Measurements from ENCODE around the gene ADCK1. TPM values are rescaled to one million over a fixed set of nuclear protein-coding genes. Genes with fewer than 3 reads are reported as not detected.

Gene ADCK1
- total RNA-seq, 2 donors from 2014 or later = 9.6 to 10.1 TPM

DNA sequence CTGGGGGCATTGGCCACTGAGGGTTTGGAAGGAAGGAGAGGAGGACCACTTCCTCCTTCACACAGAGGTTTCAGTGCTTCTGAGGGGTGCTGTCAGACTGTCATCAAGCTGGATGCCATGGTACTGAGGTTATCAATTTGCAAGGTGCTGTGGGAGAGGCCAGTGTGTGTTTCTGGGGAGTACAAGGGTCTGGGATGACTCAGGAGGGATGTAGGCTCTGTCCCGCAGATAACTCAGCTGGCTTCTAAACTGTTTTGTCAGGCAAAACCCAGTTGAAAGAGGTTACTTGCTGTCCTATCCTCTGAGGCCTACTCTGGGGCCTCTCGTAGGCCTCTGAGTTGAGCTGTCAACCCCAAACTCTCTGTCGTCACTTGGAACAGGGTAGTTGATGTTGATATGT lies 22.8 kb downstream of the ADCK1 start:
- Histone ChIP-seq H3K4me3 (no peak overlapping the region), H3K36me3 (peaks cover 0 to 5% of the 10 kb centered on the region in 2 donors), H3K27ac (no peak overlapping the region), H3K27me3 (replicated peaks; ENCODE audit: insufficient read depth) (no peaks in the 10 kb centered on the region), H3K4me1 (replicated peaks) (no peaks in the 10 kb centered on the region), H3K9me3 (no peaks in the 10 kb centered on the region)
- TF ChIP-seq POLR2A (IDR thresholded peaks at IDR 0.05) (no peak), POLR2AphosphoS5 (IDR thresholded peaks at IDR 0.05) (no peak), CTCF (IDR thresholded peaks at IDR 0.05) (no peak)
- no peak for DNase-seq (ENCODE audit: low spot score)
- intact Hi-C loops (cut with DNase I) = no loop called here
- 88% methylated on average over 3 of the region's 3 CpGs for WGBS

- no peak overlapping the region for H3K4me3 ChIP-seq
- TF ChIP-seq POLR2A (IDR thresholded peaks at IDR 0.05) (no peak), CTCF (IDR thresholded peaks at IDR 0.05) (no peak), POLR2AphosphoS5 (IDR thresholded peaks at IDR 0.05) (no peak)
- H3K27me3 ChIP-seq (replicated peaks; ENCODE audit: insufficient read depth) = no peaks in the 10 kb centered on the region
- H3K27ac ChIP-seq = no peak overlapping the region
- H3K36me3 ChIP-seq = peaks cover 0 to 5% of the 10 kb centered on the region in 2 donors
- intact Hi-C loops (cut with DNase I) = no loop called here
- H3K9me3 ChIP-seq = no peaks in the 10 kb centered on the region
- 99% methylated on average over 3 of the region's 3 CpGs for WGBS
- DNase-seq (ENCODE audit: low spot score) = no peak
- no peaks in the 10 kb centered on the region for H3K4me1 ChIP-seq (replicated peaks)
These were observed 23.5 kb downstream of the ADCK1 start for GRCh38 chr14:77823378-77823777.

DNA sequence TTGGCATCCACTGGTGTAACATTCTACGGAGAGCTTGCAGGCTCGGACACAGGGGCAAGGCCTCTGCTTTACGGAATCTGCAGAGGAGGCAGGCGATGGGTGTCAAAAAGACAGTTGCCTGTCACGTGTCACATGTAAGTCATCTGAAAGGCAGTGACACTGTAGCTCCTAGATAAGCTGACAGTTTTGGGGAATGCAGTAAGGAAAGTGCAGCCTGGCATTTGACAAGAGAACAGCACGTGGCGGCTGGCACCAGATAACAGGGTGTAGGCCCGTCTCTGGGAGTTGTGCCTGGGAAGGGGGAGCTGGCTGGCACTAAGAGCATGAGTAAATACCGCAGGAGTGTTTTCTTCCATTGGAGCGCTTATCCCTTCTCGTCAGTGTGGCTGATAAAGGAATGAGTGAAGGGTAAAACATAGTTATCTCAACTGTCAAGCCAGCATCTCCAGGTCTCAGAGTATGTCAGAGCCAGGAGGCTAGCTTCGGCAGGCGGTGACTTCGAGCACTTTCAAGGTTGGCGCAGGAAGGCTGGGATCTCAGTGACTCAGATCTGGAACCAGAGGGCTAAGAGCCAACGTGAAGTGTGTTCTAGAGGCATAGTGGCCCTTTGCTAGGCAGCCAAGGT lies 26.1 kb downstream of the ADCK1 start:
- TF ChIP-seq POLR2AphosphoS5 (IDR thresholded peaks at IDR 0.05) (no peak), POLR2A (IDR thresholded peaks at IDR 0.05) (no peak), CTCF (IDR thresholded peaks at IDR 0.05) (no peak)
- Histone ChIP-seq H3K36me3 (peaks cover 0 to 5% of the 10 kb centered on the region in 2 donors), H3K9me3 (no peaks in the 10 kb centered on the region), H3K27ac (no peak overlapping the region), H3K4me1 (replicated peaks) (no peaks in the 10 kb centered on the region), H3K27me3 (replicated peaks; ENCODE audit: insufficient read depth) (no peaks in the 10 kb centered on the region), H3K4me3 (no peak overlapping the region)
- intact Hi-C loops (cut with DNase I) = no loop called here
- 89% methylated on average over 16 of the region's 16 CpGs for WGBS
- no peak for DNase-seq (ENCODE audit: low spot score)

- Histone ChIP-seq H3K27me3 (replicated peaks; ENCODE audit: insufficient read depth) (no peaks in the 10 kb centered on the region), H3K4me3 (no peak overlapping the region), H3K9me3 (no peaks in the 10 kb centered on the region), H3K27ac (no peak overlapping the region), H3K4me1 (replicated peaks) (no peaks in the 10 kb centered on the region), H3K36me3 (no peaks in the 10 kb centered on the region)
- 86% methylated on average over 2 of the region's 2 CpGs for WGBS
- no peak for TF ChIP-seq POLR2A (IDR thresholded peaks at IDR 0.05)
- no peak for TF ChIP-seq POLR2AphosphoS5 (IDR thresholded peaks at IDR 0.05)
- TF ChIP-seq CTCF (IDR thresholded peaks at IDR 0.05) = no peak
- no peak for DNase-seq (ENCODE audit: low spot score)
- intact Hi-C loops (cut with DNase I) = no loop called here
These were observed 30.8 kb downstream of the ADCK1 start for GRCh38 chr14:77830692-77831091.

DNA sequence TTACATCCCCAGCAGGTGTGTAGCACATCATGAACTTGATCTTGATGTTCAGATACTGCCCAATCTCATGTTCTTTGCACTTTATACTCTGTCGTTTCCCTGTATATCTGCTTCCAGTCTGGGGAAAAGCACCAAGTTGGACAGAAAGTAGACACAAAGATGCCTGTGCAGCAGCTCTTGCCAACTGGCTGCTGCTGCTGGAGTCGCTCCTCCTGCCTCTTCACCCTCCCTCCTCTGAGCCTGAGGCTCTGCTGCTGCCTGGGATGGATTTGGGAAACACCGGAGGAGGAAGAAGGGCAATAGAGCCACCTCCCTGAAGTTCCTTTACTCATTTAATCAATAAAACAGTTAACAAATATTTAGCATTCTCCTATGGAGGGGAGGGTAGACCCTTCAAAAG lies 32.4 kb downstream of the ADCK1 start:
- no peak for TF ChIP-seq POLR2AphosphoS5 (IDR thresholded peaks at IDR 0.05)
- TF ChIP-seq POLR2A (IDR thresholded peaks at IDR 0.05) = no peak
- no peak for TF ChIP-seq CTCF (IDR thresholded peaks at IDR 0.05)
- Histone ChIP-seq H3K36me3 (no peaks in the 10 kb centered on the region), H3K27me3 (replicated peaks; ENCODE audit: insufficient read depth) (no peaks in the 10 kb centered on the region), H3K9me3 (no peaks in the 10 kb centered on the region), H3K4me1 (replicated peaks) (no peaks in the 10 kb centered on the region), H3K27ac (no peak overlapping the region), H3K4me3 (no peak overlapping the region)
- 30% methylated on average over 3 of the region's 3 CpGs for WGBS
- intact Hi-C loops (cut with DNase I) = no loop called here
- DNase-seq (ENCODE audit: low spot score) = no peak
